HG02884 (cell line): ENCODE measurements around the gene SLC8A1.

ENCODE experiments used
- ATAC-seq: cut with Tn5 transposase; IDR thresholded peaks from one replicate; pipeline ENCODE4 v1.9.1; 2021; ENCODE audit warnings: mild to moderate bottlenecking, moderate library complexity; ENCODE audit not compliant: unreplicated experiment

SLC8A1 gene

GRCh38 chr2:40168032-40168431 is 283.9 kb downstream of the SLC8A1 start:
- ATAC-seq, result no peak

GRCh38 chr2:40166006-40166405 is 285.9 kb downstream of the SLC8A1 start:
- ATAC-seq, result no peak

- ATAC-seq, result no peak
Observed at GRCh38 chr2:40165509-40165844, 286.4 kb downstream of the SLC8A1 start.

GRCh38 chr2:40164736-40165508 is 287.0 kb downstream of the SLC8A1 start:
- ATAC-seq, result no peak

GRCh38 chr2:40161986-40162385 is 289.9 kb downstream of the SLC8A1 start:
- ATAC-seq, result no peak

GRCh38 chr2:40160751-40161218 is 291.1 kb downstream of the SLC8A1 start:
- ATAC-seq, result no peak

GRCh38 chr2:40159333-40159732 is 292.6 kb downstream of the SLC8A1 start:
- ATAC-seq, result no peak

GRCh38 chr2:40158781-40159180 is 293.1 kb downstream of the SLC8A1 start:
- ATAC-seq, result no peak

GRCh38 chr2:40155728-40156127 is 296.2 kb downstream of the SLC8A1 start:
- no peak for ATAC-seq

- ATAC-seq, result no peak
Observed at GRCh38 chr2:40150266-40150665, 301.6 kb downstream of the SLC8A1 start.

- ATAC-seq, result no peak
Observed at GRCh38 chr2:40148334-40148733, 303.6 kb downstream of the SLC8A1 start.

- ATAC-seq, result no peak
Observed at GRCh38 chr2:40147360-40147759, 304.5 kb downstream of the SLC8A1 start.

- ATAC-seq, result no peak
Observed at GRCh38 chr2:40144022-40144421, 307.9 kb downstream of the SLC8A1 start.

GRCh38 chr2:40138314-40138713 is 313.6 kb downstream of the SLC8A1 start:
- no peak for ATAC-seq

- ATAC-seq, result no peak
Observed at GRCh38 chr2:40131081-40131704, 320.7 kb downstream of the SLC8A1 start.

- no peak for ATAC-seq
Observed at GRCh38 chr2:40130251-40130994, 321.5 kb downstream of the SLC8A1 start.

GRCh38 chr2:40129725-40130124 is 322.2 kb downstream of the SLC8A1 start:
- ATAC-seq, result no peak

GRCh38 chr2:40128796-40129195 is 323.1 kb downstream of the SLC8A1 start:
- no peak for ATAC-seq

- ATAC-seq, result no peak
Observed at GRCh38 chr2:40127890-40128557, 323.9 kb downstream of the SLC8A1 start.

- no peak for ATAC-seq
Observed at GRCh38 chr2:40127146-40127545, 324.7 kb downstream of the SLC8A1 start.

- ATAC-seq, result no peak
Observed at GRCh38 chr2:40126006-40126405, 325.9 kb downstream of the SLC8A1 start.
